Chondrocyte (in vitro differentiated cells): ENCODE data around the gene ZNF555. TPM values are rescaled to one million over a fixed set of nuclear protein-coding genes. Genes with fewer than 3 reads are reported as not detected.

Source experiments
- DNase-seq: peaks from one replicate; pipeline ENCODE4 v3.0.0; 2021; ENCODE audit warnings: mixed read lengths, low spot score
- H3K27ac Mint-ChIP-seq: one replicate; pipeline ENCODE4 v1.8.0; 2021; ENCODE audit warnings: mild to moderate bottlenecking, moderate library complexity, mixed read lengths; ENCODE audit not compliant: unreplicated experiment
- H3K27me3 Mint-ChIP-seq: 2 replicates; pipeline ENCODE4 v1.8.0; 2021; ENCODE audit warnings: low read depth, mixed read lengths
- H3K36me3 Mint-ChIP-seq: 2 replicates; pipeline ENCODE4 v1.8.0; 2021; ENCODE audit warnings: low read depth, mixed read lengths
- H3K4me1 Mint-ChIP-seq: 2 replicates; pipeline ENCODE4 v1.8.0; 2021; ENCODE audit warnings: low read depth, mild to moderate bottlenecking, mixed read lengths
- H3K4me3 Mint-ChIP-seq: one replicate; pipeline ENCODE4 v1.8.0; 2021; ENCODE audit warnings: mild to moderate bottlenecking, moderate library complexity, mixed read lengths; ENCODE audit not compliant: unreplicated experiment
- H3K9me3 Mint-ChIP-seq: 2 replicates; pipeline ENCODE4 v1.8.0; 2021; ENCODE audit warnings: low read depth, mixed read lengths
- CTCF ChIP-seq: fragments of 200-600 bp; sonication (generic); IDR thresholded peaks from 2 replicates; pipeline ENCODE4 v1.5.0; 2021; ENCODE audit warnings: antibody characterized with exemption, mild to moderate bottlenecking, moderate library complexity
- total RNA-seq: library from RNA; stranded (reverse); gene quantifications from 3 replicates; pipeline ENCODE4 v1.2.1, GENCODE V29; 2021

The ZNF555 gene
- total RNA-seq, 1 donor from 2014 or later: 9.2 TPM

DNA sequence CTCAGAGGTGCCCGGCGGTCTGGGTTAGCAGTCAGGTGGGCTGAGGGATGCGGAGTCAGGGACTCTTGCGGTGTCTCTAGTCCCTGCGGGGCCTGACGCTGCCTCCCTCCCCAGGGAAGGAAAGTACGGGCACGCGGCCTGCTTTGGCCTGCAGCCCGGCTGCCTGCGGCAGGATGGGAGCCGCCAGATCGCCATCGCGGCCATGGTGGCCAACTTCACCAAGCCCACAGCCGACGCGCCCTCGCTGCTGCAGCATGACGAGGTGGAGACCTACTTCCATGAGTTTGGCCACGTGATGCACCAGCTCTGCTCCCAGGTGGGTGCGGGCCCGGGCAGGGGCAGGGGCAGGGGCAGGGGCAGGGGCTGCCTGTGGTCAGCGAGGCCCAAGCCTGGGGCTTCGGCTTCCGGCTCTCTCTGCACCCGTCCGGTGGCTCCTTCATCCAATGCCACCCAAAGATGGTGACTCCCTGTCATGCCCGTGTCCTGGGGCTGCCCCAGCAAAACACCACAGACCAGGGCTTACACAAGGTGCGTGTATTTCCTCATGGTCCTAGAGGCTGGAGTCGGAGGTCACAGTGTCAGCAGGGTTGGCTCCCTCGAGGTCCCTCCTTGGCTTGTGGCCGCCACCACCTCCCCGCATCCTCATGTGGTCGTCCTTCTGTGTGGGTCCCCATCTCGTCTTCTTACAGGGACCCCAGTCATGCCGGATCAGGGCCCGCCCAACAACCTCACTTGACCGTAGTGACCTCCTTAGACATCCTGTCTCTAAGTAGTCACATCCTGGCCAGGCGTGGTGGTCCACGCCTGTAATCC is 32.9 kb upstream of the ZNF555 start:
- no peaks in the 10 kb centered on the region for H3K9me3 Mint-ChIP-seq
- no peak for DNase-seq
- H3K4me1 Mint-ChIP-seq: no peaks in the 10 kb centered on the region
- H3K27ac Mint-ChIP-seq: no peak overlapping the region
- H3K27me3 Mint-ChIP-seq: no peaks in the 10 kb centered on the region
- TF ChIP-seq CTCF: no peak
- H3K36me3 Mint-ChIP-seq: peaks cover 7% of the 10 kb centered on the region
- no peak overlapping the region for H3K4me3 Mint-ChIP-seq

DNA sequence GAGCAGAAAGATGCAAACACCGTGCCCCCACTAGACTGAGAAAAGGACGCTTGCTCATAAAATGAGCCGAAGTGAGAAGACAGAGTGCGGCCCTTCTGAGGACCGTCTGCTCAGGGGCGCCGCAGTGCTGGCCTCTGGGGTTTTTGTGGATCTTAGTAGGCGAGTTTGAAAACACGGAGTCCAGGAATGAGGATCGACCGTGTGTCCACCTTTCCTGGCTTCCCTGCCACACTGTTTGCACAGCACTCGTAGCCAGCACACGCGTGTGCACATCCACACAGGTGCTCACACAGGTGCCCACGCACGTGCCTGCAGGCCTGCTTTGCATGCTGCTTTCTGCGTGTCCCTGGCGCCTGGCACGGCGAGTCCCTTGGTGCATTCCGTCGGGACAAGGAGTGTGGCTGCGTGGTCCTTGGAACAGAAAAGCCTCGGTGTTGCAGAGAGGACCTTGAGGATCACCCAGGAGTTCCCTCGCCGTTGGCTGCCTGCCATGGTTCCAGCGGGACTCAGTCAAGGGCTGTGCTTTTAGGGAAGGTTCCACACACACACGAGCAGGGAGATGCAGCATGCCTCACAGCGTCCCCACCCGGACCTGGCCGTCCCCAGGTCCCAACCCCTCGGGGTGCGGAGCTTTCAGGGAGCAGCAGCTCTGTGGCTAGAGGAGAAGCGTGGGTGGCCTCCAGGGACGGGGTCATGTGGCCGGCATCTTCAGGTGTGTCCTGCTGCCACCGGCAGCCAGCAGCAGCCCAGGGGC is 31.7 kb upstream of the ZNF555 start:
- Mint-ChIP-seq H3K27me3 (no peaks in the 10 kb centered on the region), H3K27ac (no peak overlapping the region), H3K4me1 (no peaks in the 10 kb centered on the region), H3K36me3 (peaks cover 7% of the 10 kb centered on the region), H3K4me3 (no peak overlapping the region), H3K9me3 (no peaks in the 10 kb centered on the region)
- TF ChIP-seq CTCF: no peak
- DNase-seq: no peak

DNA sequence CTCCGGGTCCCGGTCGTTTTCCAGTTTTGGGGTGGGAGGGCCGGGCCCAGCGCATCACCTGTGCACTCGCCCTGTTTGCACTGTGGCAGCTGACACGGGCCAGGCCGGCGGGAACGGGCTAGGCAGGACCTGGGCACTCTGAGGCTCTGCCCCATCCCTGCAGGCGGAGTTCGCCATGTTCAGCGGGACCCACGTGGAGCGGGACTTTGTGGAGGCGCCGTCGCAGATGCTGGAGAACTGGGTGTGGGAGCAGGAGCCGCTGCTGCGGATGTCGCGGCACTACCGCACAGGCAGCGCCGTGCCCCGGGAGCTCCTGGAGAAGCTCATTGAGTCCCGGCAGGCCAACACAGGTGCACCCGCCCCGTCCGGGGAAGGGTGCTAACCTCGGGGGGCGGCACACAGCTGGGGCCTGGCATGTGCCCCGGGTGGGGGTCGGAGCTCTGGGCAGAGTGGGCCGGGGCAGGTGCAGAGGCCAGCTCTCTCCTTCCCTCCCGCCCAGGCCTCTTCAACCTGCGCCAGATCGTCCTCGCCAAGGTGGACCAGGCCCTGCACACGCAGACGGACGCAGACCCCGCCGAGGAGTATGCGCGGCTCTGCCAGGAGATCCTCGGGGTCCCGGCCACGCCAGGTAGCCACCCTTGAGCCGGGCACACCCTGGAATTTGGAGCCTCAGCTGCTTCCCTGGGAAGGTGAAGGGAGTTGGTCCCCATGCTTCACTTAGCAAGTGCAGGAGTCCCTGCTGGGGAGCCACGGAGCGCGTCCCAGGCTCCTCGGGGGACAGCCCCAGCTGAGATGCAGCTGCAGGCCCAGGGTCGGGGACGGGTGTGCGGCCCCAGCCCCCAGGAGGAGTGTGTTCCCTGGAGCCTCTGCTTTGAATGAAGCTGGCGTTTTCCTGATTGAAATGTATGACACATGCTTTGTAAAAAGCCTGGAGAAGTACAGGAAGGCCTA is 30.9 kb upstream of the ZNF555 start:
- H3K27ac Mint-ChIP-seq: no peak overlapping the region
- no peaks in the 10 kb centered on the region for H3K9me3 Mint-ChIP-seq
- H3K27me3 Mint-ChIP-seq: no peaks in the 10 kb centered on the region
- peaks cover 4% of the 10 kb centered on the region for H3K36me3 Mint-ChIP-seq
- peak; percentile 87 for DNase-seq
- TF ChIP-seq CTCF: no peak
- no peaks in the 10 kb centered on the region for H3K4me1 Mint-ChIP-seq
- no peak overlapping the region for H3K4me3 Mint-ChIP-seq

DNA sequence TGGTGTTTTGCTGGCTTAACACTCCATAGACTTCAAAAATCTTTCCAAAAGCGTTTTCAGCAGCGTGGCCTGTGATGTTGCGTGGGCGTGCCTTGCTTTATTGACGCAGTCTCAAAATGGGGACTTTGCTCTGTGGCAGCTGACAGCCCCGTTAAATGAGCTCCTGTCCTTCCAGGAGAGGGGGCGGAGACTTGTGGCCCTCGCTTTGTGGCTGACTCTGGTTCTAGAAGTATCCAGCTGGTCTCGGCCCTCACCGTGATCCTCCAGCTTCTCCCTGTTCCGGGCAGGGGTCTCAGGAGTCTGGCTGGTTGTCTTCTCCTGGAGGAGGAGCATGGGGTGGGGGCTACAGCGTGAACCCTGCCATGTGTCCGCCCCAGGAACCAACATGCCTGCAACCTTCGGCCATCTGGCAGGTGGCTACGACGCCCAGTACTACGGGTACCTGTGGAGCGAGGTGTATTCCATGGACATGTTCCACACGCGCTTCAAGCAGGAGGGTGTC is 30.0 kb upstream of the ZNF555 start:
- peak; percentile 79 for DNase-seq
- Mint-ChIP-seq H3K27me3 (no peaks in the 10 kb centered on the region), H3K27ac (no peak overlapping the region), H3K9me3 (no peaks in the 10 kb centered on the region), H3K4me3 (no peak overlapping the region), H3K4me1 (no peaks in the 10 kb centered on the region), H3K36me3 (peaks cover 3% of the 10 kb centered on the region)
- no peak for TF ChIP-seq CTCF
